Bone marrow (tissue), 2 donors: ENCODE data around the gene BET1.

Source experiments
- DNase-seq, 2 donors: peaks; one replicate each; lab custom pipeline; 2025; lab: John Stamatoyannopoulos, UW

The BET1 gene

DNA sequence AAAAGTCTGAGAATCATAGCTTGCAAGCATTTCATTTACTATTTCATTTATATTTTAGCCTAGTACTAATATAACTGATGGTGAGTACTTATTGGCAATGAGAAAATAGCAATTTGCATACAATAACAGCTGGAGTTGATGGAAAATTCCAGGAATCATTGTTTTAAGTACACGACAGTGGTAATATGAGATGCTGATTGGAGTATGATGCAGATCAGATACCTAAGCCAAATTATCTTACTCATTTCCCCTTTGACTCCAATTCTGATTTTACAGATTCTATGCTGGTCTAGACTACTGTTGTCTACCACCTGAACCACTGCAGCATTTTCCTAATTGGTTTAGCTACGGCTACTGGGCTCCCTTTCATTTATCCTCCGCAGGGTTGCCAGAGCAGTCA, 45.9 kb downstream of the BET1 start:
- DNase-seq: no peak

- no peak for DNase-seq
Observed at GRCh38 chr7:93957767-93958166, 46.4 kb downstream of the BET1 start.

DNA sequence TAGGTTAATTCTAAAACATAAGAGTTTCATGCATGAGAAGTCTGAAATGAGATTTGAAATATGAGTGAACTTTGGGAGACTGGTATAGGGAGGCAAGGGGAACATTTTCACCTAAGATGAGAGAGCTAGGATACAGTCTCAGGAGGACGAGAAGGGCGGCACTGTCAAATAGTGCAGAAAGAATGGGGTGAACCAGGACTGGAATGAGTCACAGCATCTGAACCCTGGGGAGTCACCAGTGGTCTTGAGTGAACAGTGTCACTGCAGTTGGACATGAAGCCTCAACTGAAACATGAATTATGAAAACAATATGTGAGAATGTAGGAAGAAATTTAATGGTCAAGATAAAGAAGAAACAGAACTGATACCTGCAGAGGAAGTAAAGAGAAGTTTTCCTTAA, 48.9 kb downstream of the BET1 start:
- no peak for DNase-seq

DNA sequence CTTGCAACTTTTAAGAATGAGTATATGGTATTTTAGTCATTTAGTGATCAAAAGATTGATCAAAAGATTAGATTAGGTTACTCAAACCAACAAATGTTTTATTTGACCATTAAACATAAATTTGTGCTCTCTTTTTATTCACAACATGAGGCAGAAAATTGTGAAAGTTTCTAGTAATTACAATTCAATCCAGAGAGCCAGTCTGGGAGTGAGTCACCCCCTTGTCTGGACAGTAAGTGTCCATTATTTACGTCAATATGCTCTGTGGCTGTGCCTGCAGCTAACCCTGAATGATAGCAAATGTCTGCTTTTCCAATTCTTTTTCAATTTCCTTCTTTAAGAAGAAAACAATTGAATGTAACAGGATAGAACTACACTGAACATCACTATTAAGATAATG, 54.7 kb downstream of the BET1 start:
- no peak for DNase-seq

DNA sequence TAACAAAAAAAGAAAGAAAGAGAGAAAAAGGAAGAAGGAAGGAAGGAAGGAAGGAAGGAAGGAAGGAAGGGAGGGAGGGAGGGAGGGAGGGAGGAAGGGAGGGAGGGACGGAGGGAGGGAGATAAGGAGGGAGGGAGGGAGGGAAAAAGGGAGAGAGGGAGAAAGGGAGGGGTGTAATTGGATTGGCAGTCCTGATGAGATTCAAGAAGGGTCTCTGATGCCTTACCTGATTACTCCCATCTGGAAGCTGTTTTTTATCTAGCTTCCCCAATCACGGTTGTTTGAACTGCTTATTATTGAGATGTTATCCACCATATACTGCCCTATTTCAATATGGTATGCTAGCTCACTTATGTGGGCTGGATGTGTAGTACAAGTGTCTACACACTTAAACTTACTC, 55.3 kb downstream of the BET1 start:
- DNase-seq: no peak

DNA sequence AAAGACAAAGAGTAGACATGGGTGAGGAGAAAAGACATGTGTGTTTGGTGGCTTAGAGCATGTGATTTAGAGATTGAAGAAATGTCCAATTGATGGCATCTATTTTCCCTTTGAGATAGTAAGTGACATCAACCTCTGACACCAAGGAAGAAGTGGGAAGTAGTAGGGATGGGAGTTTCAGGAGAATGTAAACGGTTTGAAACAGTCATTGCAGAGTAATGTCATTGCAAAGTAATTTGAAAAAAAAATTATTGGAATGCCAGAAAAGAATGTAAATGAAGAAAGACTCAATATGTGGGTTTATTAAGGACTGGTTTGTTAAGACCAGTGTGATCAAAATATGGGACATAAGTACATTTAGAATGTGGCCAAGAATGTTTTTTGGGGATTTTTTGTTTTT, 56.0 kb downstream of the BET1 start:
- DNase-seq: no peak

DNA sequence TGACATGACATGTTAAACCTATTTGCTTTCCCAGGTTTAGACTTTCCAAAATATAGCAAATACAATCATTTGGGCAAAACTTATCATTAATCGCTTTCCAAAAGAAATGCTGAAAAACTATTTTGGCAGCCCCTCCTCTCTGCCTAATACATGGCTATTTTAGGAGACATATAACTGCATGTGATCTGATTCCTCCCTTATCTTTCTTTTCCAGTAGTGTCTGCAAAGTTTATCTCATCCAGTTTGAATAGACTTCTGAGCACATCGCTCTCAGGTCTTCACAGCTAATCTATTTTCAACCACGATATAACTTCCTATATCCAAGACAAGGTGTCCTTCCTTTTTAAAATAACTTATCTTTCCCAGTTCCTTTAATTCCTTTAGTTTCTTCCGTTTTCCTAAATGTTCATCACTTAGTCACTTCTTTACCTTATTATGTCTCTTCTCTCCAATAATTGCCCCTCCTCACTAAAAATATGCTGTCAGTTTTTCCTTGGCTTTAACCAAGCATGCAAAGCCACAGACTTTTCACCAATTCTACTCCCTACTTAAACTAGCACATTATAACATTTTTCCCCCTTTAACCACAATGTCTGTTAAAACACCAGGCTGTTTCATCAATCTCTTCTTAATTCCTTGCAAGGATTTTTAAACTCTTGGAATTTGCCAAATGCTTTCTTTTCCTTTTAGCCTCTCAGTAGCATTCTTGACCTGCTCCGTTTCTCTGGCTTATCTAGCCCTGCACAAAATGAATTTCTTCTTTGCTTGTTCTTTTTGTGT, 58.2 kb downstream of the BET1 start:
- DNase-seq: no peak

- DNase-seq: no peak
Observed at GRCh38 chr7:93945083-93945482, 59.1 kb downstream of the BET1 start.

GRCh38 chr7:93944673-93945072, 59.5 kb downstream of the BET1 start:
- peak in 1 of 2 donors; percentile 86 for DNase-seq

GRCh38 chr7:93943816-93944540, 60.2 kb downstream of the BET1 start:
- peak in 1 of 2 donors; percentile 42 for DNase-seq
